IPS-NIHi7 (cell line): ENCODE measurements around the gene EFHC1.

Experiments
- DNase-seq: peaks from one replicate; pipeline ENCODE4 v3.0.0; 2012; ENCODE audit warnings: mixed read lengths; ENCODE audit errors: extremely low spot score

The EFHC1 gene

GRCh38 chr6:52517502-52518278 is 97.5 kb downstream of the EFHC1 start:
- peak; percentile 92 for DNase-seq

DNA sequence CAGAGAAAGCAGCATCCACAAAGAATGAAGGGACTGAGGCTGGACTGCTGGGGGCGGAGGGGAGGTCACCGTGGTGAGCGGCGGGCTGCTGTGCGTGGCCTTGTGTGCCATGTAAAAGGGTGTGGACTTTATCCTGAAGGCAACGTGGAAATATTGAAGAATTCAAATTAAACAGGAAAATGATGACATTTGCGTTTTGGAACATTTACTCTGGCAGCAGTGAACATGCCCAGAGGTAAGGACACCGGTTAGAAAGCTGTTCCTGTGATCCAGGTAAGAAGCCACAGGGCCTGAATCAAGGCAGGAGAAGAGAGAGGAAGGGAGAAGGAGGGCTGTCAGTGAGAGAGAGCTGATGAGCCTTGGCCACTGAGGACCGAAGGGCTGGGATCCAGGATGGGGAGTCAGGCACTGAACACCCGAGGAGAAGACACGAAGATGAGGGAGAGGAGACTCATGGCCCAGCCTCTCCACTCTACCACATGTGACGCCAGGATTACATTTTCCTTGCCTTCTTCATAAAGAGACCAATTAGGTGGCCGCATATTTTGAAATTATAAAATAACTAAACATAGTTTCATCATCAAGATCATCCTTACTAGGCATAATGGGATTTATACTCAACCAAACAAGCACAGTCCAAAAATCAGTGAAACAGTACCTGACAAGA is 98.3 kb downstream of the EFHC1 start:
- DNase-seq = no peak

GRCh38 chr6:52519618-52520017 is 99.5 kb downstream of the EFHC1 start:
- no peak for DNase-seq

DNA sequence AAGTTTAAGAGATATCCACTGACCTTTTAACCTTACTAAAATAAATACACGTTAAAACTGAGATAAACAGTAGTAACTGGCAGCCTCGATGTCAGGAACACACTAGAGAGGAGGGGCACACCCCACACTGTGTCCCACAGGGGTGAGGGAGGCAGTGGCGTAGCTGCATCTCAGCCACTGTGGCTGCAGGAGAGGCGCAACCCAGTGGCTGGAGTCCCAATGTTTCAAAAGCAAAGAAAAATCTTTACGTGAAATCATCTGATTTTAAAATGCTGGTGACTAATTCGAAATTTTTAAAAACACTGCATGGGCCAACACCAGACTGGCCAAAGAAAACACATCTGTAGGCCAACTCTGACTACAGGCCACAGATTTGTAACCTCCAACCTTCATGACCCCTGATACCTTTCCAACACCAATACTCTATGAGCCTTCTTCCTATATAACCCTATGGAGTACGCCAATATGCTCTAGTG is 102.0 kb downstream of the EFHC1 start:
- no peak for DNase-seq

GRCh38 chr6:52522655-52523054 is 102.5 kb downstream of the EFHC1 start:
- no peak for DNase-seq

DNA sequence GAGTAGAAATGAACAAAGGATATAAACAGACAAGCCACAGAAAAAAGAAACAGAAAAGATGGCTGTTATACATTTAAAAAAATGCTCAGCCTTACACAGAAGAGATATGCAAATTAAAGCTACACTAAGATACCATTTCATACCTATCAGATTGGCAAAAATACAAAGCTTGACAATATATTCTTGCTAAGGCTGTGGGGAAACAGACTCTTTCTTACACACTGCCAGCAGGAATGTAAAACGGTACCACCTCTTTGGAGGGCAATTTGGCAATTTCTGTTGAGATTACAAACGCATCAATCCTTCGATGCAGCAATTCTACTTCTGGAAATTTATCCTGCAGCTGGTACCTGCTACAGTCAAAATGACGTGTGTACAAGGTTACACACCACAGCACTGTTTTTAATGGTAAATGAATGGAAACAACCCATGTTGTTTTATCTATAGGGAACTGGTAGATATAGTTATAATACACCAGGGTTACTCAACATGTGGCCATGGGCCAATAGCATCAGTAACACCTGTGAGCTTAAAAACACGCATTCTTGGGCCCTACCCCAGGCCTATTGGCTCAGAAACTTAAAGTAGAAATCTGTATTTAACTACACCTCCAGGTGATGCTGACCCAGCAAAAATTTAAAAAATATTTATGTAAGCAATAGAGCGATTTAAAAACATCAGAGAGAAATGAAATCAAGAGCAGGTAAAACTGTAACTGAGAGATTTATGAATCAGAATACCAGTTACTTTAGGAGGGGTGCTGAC is 103.4 kb downstream of the EFHC1 start:
- DNase-seq = no peak

DNA sequence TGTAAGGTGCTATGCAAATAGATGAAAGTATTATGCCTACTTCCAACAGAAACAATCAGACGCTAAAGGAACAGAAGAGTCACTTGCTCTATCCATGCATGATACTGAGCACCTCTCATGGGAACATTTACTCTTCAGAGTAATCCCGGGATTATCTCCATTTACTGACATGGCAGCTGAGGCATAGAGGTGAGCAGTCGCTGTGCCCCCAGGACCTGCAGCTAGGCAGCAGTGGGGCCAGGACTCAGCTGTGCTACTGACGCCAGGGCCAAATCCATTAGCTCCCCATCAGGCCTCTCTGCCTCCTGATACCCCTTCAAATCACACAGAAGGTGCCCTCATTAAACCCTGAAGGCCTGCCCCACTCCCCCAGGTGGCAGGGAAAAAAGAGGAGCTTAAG is 104.8 kb downstream of the EFHC1 start:
- no peak for DNase-seq

GRCh38 chr6:52526634-52527033 is 106.5 kb downstream of the EFHC1 start:
- DNase-seq = no peak

- no peak for DNase-seq
Observed at GRCh38 chr6:52527436-52527835, 107.3 kb downstream of the EFHC1 start.

GRCh38 chr6:52529311-52529710 is 109.2 kb downstream of the EFHC1 start:
- DNase-seq = no peak

GRCh38 chr6:52530351-52530750 is 110.2 kb downstream of the EFHC1 start:
- no peak for DNase-seq

GRCh38 chr6:52531396-52531795 is 111.3 kb downstream of the EFHC1 start:
- no peak for DNase-seq

DNA sequence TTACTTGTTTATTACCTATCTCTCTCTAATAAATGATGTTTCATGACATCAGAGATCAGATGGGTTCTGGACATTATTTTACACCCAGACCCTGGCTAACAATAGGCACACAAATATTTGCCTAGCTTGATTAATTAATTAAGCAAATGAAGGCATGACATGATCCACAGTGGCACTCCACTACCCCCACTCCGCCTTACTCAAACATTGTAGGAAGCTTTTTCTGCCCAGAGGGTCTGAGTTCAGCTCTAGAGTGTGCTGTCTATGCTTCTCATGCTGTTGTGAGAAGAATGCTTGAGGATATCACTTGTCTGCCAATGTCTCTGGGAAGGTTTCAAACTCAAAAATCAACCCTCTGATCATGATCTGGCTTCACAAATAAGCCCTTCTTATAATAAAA is 111.7 kb downstream of the EFHC1 start:
- DNase-seq = no peak

GRCh38 chr6:52532457-52532856 is 112.3 kb downstream of the EFHC1 start:
- no peak for DNase-seq

GRCh38 chr6:52533491-52533890 is 113.3 kb downstream of the EFHC1 start:
- no peak for DNase-seq

DNA sequence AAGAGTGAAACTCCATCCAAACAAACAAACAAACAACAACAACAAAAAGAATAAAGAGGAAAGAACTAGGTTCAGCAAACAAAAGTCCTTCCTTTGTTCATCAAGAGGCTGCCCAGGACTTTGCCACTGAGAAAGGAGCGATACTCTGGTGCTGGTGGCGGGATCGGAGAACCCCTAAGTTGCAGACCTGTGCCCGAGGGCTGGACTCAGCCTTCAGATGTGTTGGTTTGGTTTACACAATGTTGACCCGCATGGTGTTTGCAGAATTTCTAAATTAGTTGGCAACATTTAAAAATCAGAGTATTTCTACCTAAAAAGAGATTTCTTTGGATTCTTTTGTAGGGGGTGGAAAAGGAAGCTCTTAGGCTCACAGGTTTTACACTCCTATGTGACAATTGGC is 114.2 kb downstream of the EFHC1 start:
- DNase-seq = no peak

- no peak for DNase-seq
Observed at GRCh38 chr6:52534966-52535390, 114.8 kb downstream of the EFHC1 start.

GRCh38 chr6:52535711-52536423 is 115.7 kb downstream of the EFHC1 start:
- DNase-seq = no peak

GRCh38 chr6:52536424-52536916 is 116.3 kb downstream of the EFHC1 start:
- DNase-seq = no peak

DNA sequence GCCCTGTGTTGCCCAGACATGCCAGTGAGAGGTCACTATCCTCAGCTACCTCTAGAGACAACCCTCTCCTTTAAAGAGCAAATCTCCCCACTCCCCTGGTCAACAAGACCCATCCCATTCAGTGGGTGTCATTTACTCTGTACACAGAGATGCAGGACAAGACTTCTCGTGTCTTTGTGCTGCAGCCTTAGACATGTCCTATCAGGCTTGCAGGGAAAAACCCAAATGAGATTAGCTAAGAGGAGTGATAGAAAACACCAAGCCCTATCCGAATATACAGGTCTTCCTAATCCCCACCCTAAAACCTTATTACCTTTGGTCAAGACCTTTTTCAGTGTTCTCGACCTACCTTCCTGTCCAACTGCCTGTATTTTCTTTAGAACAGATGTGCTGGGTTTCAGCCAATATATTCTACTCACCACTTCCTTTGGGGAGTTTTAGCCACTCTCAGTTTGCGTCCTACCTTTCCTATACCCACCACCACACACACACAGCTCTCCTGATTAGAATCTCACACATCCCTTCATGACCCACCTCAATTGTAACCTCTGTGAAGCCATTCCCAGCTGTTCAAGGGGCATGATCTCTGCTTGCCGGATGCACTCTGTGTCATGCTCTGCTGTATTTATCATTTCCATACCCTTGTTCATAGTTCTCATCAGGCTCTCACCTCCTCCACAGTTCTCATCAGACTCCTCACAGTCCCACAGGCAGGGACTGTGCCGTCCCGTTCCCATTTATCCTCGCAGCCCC is 117.0 kb downstream of the EFHC1 start:
- DNase-seq = no peak
